DOHH2 (cell line): ENCODE results near the gene CCDC91.
A peak's percentile ranks its signal among the peaks of the same experiment; 100 is the strongest.
"Not testable (repeated sequence)": the region's sequence is repeated elsewhere in the genome, so short reads cannot be mapped to it uniquely, and the experiment has no call there.

Experiments used
- H3F3A ChIP-seq: fragments of 200-600 bp; sonication (generic), shearing (Covaris generic); 2 replicates; pipeline ENCODE4 v1.6.0; 2016; ENCODE audit warnings: antibody characterized with exemption, mild to moderate bottlenecking; ENCODE audit not compliant: control insufficient read depth, insufficient read depth
- H3K27ac ChIP-seq: fragments of 200-600 bp; sonication (generic); 2 replicates; pipeline ENCODE4 v1.5.1; 2014; ENCODE audit warnings: low read depth, mild to moderate bottlenecking, low read length, moderate library complexity
- H3K27me3 ChIP-seq: fragments of 200-600 bp; sonication (generic); 2 replicates; pipeline ENCODE4 v1.6.1; 2014; ENCODE audit warnings: mild to moderate bottlenecking, low read length, mixed read lengths; ENCODE audit not compliant: control insufficient read depth
- H3K36me3 ChIP-seq: fragments of 200-600 bp; sonication (generic); 2 replicates; pipeline ENCODE4 v1.6.1; 2014; ENCODE audit warnings: mild to moderate bottlenecking, low read length, moderate library complexity, mixed read lengths; ENCODE audit not compliant: control insufficient read depth
- H3K4me1 ChIP-seq: fragments of 200-600 bp; sonication (generic); 2 replicates; pipeline ENCODE4 v1.6.1; 2014; ENCODE audit warnings: mild to moderate bottlenecking, low read length, mixed read lengths; ENCODE audit not compliant: control insufficient read depth
- H3K4me2 ChIP-seq: fragments of 200-600 bp; sonication (generic); 2 replicates; pipeline ENCODE4 v1.6.0; 2014; ENCODE audit warnings: mild to moderate bottlenecking, low read length, moderate library complexity
- H3K4me3 ChIP-seq: fragments of 200-600 bp; sonication (generic); 2 replicates; pipeline ENCODE4 v1.5.1; 2014; ENCODE audit warnings: mild to moderate bottlenecking, low read length, mixed read lengths
- H3K79me2 ChIP-seq: fragments of 200-600 bp; sonication (generic); 2 replicates; pipeline ENCODE4 v1.6.1; 2014; ENCODE audit warnings: mild to moderate bottlenecking, low read length, mixed read lengths; ENCODE audit not compliant: control insufficient read depth
- H3K9me2 ChIP-seq: fragments of 200-600 bp; sonication (generic); replicated peaks from 2 replicates; pipeline ENCODE4 v1.6.1; 2014; ENCODE audit warnings: mild to moderate bottlenecking, low read length, mixed read lengths; ENCODE audit not compliant: control insufficient read depth
- H3K9me3 ChIP-seq: fragments of 200-600 bp; sonication (generic); 2 replicates; pipeline ENCODE4 v1.6.1; 2014; ENCODE audit warnings: antibody characterized with exemption, low read length, mixed read lengths; ENCODE audit not compliant: control insufficient read depth, insufficient read depth
- H4K20me1 ChIP-seq: fragments of 200-600 bp; sonication (generic); 2 replicates; pipeline ENCODE4 v1.6.0; 2014; ENCODE audit warnings: low read depth, mild to moderate bottlenecking, antibody characterized with exemption, low read length, moderate library complexity; ENCODE audit not compliant: control insufficient read depth, insufficient read depth
- EZH2phosphoT487 ChIP-seq: fragments of 200-600 bp; sonication (generic); IDR thresholded peaks from 2 replicates; pipeline ENCODE4 v1.6.1; 2017; ENCODE audit warnings: borderline replicate concordance, mild to moderate bottlenecking, antibody characterized with exemption, low read length, moderate library complexity, mixed read lengths
- TF ChIP-seq, protein P1 (sequence below): fragments of 200-600 bp; sonication (generic); IDR thresholded peaks from one replicate; pipeline ENCODE4 v1.5.1; 2014; ENCODE audit warnings: antibody characterized with exemption, mild to moderate bottlenecking, low read depth, low read length; ENCODE audit not compliant: poor library complexity, severe bottlenecking

Gene CCDC91

GRCh38 chr12:28460420-28461130 is 270.3 kb downstream of the CCDC91 start:
- H3K27ac ChIP-seq, result no peak overlapping the region
- no peak for TF ChIP-seq EZH2phosphoT487
- TF ChIP-seq, protein P1, sequence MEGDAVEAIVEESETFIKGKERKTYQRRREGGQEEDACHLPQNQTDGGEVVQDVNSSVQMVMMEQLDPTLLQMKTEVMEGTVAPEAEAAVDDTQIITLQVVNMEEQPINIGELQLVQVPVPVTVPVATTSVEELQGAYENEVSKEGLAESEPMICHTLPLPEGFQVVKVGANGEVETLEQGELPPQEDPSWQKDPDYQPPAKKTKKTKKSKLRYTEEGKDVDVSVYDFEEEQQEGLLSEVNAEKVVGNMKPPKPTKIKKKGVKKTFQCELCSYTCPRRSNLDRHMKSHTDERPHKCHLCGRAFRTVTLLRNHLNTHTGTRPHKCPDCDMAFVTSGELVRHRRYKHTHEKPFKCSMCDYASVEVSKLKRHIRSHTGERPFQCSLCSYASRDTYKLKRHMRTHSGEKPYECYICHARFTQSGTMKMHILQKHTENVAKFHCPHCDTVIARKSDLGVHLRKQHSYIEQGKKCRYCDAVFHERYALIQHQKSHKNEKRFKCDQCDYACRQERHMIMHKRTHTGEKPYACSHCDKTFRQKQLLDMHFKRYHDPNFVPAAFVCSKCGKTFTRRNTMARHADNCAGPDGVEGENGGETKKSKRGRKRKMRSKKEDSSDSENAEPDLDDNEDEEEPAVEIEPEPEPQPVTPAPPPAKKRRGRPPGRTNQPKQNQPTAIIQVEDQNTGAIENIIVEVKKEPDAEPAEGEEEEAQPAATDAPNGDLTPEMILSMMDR, result no peak
- H3K4me2 ChIP-seq, result peak overlapping the region; percentile 43
- H3K9me3 ChIP-seq, result no peaks in the 10 kb centered on the region
- no peaks in the 10 kb centered on the region; the same call in 1 of the 2 replicates for H3K9me2 ChIP-seq
- H4K20me1 ChIP-seq, result no peaks in the 10 kb centered on the region
- 0 out of 2 replicates have a peak, but pooled peaks cover 3% of the 10 kb centered on the region for H3K36me3 ChIP-seq
- H3K4me1 ChIP-seq, result peaks cover 21% of the 10 kb centered on the region
- no peaks in the 10 kb centered on the region for H3K27me3 ChIP-seq
- no peaks in the 10 kb centered on the region for H3F3A ChIP-seq
- H3K4me3 ChIP-seq, result peak overlapping the region; percentile 18; the same call in 1 of the 2 replicates
- H3K79me2 ChIP-seq, result no peaks in the 10 kb centered on the region

- no peak overlapping the region for H3K4me3 ChIP-seq
- no peaks in the 10 kb centered on the region for H3K9me3 ChIP-seq
- H3K4me1 ChIP-seq, result peaks cover 21% of the 10 kb centered on the region
- no peak overlapping the region for H3K27ac ChIP-seq
- H3K4me2 ChIP-seq, result no peak overlapping the region
- 0 out of 2 replicates have a peak, but pooled peaks cover 3% of the 10 kb centered on the region for H3K36me3 ChIP-seq
- no peak for TF ChIP-seq EZH2phosphoT487
- TF ChIP-seq, protein P1, result no peak
- no peaks in the 10 kb centered on the region for H3K79me2 ChIP-seq
- no peaks in the 10 kb centered on the region; the same call in 1 of the 2 replicates for H3K9me2 ChIP-seq
- H4K20me1 ChIP-seq, result no peaks in the 10 kb centered on the region
- H3F3A ChIP-seq, result no peaks in the 10 kb centered on the region
- H3K27me3 ChIP-seq, result no peaks in the 10 kb centered on the region
Observed at GRCh38 chr12:28463396-28463795, 273.1 kb downstream of the CCDC91 start.

DNA sequence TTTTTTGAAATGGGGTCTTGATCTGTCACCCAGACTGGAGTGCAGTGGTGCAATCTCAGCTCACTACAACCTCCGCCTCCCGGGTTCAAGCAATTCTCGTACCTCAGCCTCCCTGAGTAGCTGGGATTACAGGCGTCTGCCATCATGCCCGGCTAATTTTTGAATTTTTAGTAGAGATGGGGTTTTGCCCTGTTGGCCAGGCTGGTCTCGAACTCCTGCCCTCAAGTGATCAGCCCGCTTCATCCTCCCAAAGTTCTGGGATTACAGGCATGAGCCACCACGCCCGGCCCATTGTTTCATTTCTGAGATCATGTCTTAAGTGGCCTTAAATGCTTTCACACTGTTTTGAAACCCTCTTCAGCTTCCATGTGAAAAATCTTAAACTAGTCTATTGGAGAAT is 281.5 kb downstream of the CCDC91 start:
- H3K9me3 ChIP-seq, H3K27me3 ChIP-seq, H3K9me2 ChIP-seq, H3K27ac ChIP-seq, H3K4me3 ChIP-seq, H3K4me1 ChIP-seq, H3K36me3 ChIP-seq, H3F3A ChIP-seq, H3K79me2 ChIP-seq, H3K4me2 ChIP-seq, H4K20me1 ChIP-seq: not testable (repeated sequence)

- not testable (repeated sequence) for H3K27me3 ChIP-seq, H3K9me3 ChIP-seq, H3K36me3 ChIP-seq, H3F3A ChIP-seq, H4K20me1 ChIP-seq, H3K79me2 ChIP-seq, H3K4me2 ChIP-seq, H3K4me3 ChIP-seq, H3K9me2 ChIP-seq, H3K27ac ChIP-seq, H3K4me1 ChIP-seq
Observed at GRCh38 chr12:28476206-28476605, 285.9 kb downstream of the CCDC91 start.

DNA sequence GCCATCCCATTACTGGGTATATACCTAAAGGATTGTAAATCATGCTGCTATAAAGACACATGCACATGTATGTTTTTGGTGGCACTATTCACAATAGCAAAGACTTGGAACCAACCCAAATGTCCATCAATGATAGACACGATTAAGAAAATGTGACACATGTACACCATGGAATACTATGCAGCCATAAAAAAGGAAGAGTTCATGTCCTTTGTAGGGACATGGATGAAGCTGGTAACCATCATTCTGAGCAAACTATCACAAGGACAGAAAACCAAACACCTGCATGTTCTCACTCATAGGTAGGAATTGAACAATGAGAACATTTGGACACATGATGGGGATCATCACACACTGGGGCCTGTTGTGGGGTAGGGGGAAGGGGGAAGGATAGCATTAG is 288.8 kb downstream of the CCDC91 start:
- not testable (repeated sequence) for H3K27ac ChIP-seq, H3K27me3 ChIP-seq, H3K9me2 ChIP-seq, H4K20me1 ChIP-seq, H3K4me3 ChIP-seq, H3F3A ChIP-seq, H3K79me2 ChIP-seq, H3K36me3 ChIP-seq, H3K4me2 ChIP-seq, H3K4me1 ChIP-seq, H3K9me3 ChIP-seq
